HG03521 (cell line): ENCODE data around the gene GATAD2A.

Experiments
- ATAC-seq: cut with Tn5 transposase; IDR thresholded peaks from one replicate; pipeline ENCODE4 v1.9.1; 2021; ENCODE audit warnings: mild to moderate bottlenecking, moderate library complexity; ENCODE audit not compliant: unreplicated experiment

GATAD2A gene

GRCh38 chr19:19528721-19529490, 123.4 kb downstream of the GATAD2A start, which contains the start of gene YJEFN3:
YJEFN3 (plus strand) TSS chr19:19528911; CDS start chr19:19528933, 22 bp downstream.
- ATAC-seq: no peak

GRCh38 chr19:19529783-19530422, 124.4 kb downstream of the GATAD2A start:
- ATAC-seq: no peak

- no peak for ATAC-seq
Observed at GRCh38 chr19:19530423-19530804, 124.9 kb downstream of the GATAD2A start.

- no peak for ATAC-seq
Observed at GRCh38 chr19:19530889-19531288, 125.4 kb downstream of the GATAD2A start.

- ATAC-seq: no peak
Observed at GRCh38 chr19:19531951-19532805, 126.7 kb downstream of the GATAD2A start.

GRCh38 chr19:19532806-19533701, 127.6 kb downstream of the GATAD2A start:
- ATAC-seq: no peak

GRCh38 chr19:19533841-19534240, 128.4 kb downstream of the GATAD2A start:
- ATAC-seq: no peak

GRCh38 chr19:19534556-19535265, 129.2 kb downstream of the GATAD2A start:
- ATAC-seq: no peak

GRCh38 chr19:19535311-19536191, 130.1 kb downstream of the GATAD2A start:
- no peak for ATAC-seq

- ATAC-seq: no peak
Observed at GRCh38 chr19:19537075-19538048, 131.9 kb downstream of the GATAD2A start.

GRCh38 chr19:19538061-19538784, 132.7 kb downstream of the GATAD2A start, which contains the start of gene CILP2:
CILP2 (plus strand) TSS chr19:19538265; CDS start chr19:19538350, 85 bp downstream.
- no peak for ATAC-seq

- ATAC-seq: no peak
Observed at GRCh38 chr19:19538785-19539166, 133.3 kb downstream of the GATAD2A start.

GRCh38 chr19:19539698-19540063, 134.2 kb downstream of the GATAD2A start:
- no peak for ATAC-seq

- no peak for ATAC-seq
Observed at GRCh38 chr19:19540064-19540714, 134.7 kb downstream of the GATAD2A start.

GRCh38 chr19:19540715-19541515, 135.4 kb downstream of the GATAD2A start:
- peak; percentile 57 for ATAC-seq

- no peak for ATAC-seq
Observed at GRCh38 chr19:19541616-19542015, 136.1 kb downstream of the GATAD2A start.
